CMK (cell line): ENCODE results near the gene TSPAN9.

Source experiments
- DNase-seq: peaks from one replicate; pipeline ENCODE4 v3.0.0-alpha.2; 2010; ENCODE audit warnings: low read depth

Gene TSPAN9

DNA sequence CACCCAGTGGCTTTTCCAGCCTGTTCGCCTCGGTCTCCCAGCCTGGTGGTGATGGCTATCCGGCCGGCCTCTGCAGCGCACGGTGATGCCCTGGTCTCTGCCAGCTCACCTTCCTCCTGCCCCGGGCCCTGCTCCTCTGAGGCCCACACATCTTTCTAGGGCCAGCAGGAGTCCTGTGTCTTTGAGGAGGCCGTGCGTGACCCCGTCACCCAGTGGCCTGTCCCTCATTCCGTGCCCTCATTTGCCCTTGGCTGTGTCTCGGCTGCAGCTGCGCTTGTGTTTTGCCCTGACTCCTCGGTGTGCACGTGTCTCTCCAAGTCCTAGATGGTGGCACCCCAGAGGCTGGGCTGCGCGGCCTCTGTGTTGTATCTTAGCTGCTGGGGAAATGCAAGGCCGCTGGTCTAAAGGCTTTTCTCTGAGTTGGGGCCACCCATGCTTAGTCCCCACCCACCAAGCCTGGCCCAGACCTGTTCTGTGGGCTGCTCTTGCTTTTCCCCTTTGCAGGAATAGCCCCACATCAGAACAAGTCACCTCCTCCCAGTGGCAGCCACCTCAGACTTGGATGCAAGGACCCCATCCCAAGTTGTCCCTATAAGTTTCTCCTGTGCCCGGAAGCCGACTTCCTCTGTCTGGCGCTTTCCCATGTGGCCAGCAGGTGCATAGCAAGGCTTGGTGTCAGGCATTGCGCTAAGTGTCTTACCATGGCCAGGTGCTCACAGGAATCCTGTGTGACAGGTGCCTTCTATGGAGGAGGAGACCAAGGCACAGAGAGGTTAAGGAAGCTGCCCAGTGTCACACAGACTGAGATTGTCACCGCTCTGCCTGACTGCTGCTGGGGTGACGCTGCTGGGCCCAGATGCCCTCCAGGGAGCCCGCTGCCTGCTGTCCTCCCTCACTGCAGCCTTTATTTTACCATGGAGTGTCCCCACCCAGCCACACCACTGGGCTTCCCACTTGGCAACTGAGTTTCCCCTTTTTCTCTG lies 64.5 kb downstream of the TSPAN9 start:
- DNase-seq, result no peak

DNA sequence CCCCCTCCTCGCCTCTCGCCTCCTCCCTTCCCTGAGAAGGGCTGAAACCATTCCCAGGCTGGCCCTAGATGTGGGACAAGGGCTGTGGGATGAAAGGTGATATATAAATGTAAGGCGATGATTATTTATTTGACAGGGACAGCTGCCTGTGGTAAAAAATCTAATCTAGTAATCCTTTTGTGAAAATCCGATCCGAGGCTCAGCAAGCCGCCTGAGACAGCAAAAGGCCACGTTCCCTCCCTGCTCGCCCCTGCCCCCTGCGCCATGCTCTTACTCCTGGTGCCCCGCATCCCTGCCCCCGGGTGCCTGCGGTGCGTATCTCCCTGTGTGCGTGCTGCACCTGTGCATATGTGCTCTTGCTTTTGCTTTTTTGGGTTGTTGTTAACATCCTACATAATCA lies 65.2 kb downstream of the TSPAN9 start:
- DNase-seq, result no peak

DNA sequence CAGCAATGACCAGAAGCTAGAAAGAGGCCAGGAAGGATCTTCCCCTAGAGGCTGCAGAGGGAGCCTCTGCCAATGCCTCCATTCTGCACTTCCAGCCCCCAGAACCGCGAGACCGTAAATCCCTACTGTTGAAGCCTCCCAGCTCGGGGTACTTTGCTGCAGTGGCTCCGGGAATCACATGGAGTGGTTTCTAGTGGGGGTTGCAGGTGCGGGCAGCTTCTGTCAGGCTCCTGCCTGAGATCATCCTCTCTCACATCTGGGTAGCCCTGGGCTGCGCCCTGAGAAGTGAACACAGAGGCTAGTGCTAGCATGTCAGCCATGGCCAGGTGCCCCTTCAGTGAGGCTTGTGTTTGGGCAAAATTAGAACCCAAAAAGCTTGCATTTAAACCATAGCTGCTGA lies 67.3 kb downstream of the TSPAN9 start:
- no peak for DNase-seq

DNA sequence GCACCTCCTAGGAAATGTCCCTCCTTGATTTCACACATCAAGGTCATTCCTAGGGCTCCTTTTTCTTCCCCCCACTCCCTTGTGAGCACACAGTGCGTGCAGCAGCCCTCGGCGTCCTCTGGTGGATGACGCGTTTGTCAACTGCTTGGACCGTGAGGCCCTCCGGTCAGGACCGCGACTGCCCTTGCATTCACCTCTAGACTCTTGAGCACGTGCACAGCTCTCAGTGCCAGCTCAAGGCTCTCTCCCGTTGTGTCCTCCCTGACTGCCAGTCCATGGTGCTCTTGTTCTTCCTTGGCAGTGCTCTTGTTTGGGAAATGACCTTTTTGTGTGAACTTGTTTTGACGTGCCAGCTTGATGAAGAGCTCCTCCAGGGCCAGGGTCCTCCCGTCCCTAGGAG lies 67.9 kb downstream of the TSPAN9 start:
- DNase-seq, result no peak

DNA sequence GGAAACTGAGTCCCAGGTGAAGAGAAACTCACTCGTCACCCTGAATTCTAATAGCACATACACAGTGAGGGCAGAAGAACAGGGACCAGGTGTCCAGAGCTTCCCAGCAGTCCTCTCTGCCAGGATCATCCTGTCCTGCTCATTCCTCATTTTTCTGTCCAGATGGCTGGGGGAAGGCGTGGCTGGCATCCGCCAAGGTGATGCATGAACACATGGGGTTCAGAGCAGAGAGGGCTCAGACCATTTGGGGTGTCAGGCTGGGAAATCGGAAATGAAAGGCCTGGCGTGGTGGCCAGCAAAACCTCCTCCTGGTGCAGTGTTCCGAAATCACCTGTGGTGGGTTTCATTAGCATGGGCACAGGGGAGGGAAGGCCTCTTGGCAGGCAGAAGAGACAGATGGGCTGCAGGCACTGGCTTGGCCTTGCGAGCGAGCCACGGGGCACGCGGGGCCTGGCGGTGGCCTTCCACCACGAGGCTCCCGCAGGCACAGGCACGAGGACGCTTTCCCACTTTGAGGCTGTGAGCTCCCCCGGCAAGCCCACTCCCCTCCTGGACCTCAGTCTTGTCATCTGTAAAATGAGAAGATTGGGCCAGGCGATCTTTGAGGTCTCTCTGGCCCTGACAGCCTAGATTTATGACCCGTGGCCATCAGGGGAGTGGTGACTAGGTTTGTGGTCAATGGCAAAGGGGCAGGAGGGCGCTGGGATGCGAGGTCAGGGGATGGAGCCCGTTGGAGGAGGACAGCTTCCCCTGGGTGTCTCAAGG lies 68.5 kb downstream of the TSPAN9 start:
- DNase-seq, result no peak

DNA sequence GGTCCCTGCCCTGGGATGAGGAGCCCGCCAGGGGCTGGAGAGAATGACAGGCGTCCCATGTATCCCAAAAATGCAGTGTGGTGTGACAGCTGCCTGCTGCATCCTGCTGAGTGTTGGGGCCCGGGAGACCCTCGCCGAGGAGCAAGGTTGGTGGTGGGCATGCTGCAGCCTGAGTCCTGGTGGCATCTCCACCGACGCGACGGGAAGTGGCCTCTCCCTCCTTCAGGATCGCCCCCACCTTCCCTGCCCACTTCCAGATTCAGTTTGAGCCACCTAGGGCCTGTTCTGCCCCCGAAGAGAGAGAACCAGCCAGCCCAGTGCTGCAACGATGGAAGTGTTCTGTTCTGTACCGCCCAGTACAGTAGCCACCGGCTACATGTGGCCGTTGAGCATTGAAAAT lies 70.1 kb downstream of the TSPAN9 start:
- no peak for DNase-seq

DNA sequence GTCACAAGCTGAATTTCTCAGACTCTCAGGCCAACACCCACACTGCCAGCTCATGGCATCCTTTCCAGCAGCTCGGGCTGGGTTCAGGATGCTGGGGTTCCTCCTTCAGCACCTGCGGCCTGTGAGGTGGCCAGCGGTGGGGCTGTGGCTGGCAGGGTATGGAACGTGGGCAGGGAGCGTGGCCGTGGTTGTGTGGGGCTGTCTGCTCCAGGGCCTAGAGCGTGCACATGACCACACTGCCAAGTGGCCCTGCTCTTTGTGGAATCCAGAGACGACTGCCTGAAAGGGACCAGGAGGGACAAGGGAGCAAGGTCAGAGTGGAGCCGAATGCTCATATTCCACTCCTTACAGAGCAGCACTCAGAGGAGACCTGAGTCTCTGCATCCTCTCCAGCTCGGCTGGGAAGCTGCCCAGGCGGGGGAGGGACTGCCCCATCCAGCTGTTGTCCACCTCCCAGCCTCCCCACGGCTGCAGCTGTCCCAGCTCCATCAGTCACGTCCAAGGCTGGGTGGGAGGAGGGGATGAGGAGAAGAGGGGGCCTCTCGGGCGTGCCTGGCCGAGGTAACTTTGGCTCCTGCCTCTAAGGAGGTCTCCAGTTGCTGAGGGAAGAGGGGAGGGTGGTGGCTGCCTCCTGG lies 71.3 kb downstream of the TSPAN9 start:
- DNase-seq, result no peak

DNA sequence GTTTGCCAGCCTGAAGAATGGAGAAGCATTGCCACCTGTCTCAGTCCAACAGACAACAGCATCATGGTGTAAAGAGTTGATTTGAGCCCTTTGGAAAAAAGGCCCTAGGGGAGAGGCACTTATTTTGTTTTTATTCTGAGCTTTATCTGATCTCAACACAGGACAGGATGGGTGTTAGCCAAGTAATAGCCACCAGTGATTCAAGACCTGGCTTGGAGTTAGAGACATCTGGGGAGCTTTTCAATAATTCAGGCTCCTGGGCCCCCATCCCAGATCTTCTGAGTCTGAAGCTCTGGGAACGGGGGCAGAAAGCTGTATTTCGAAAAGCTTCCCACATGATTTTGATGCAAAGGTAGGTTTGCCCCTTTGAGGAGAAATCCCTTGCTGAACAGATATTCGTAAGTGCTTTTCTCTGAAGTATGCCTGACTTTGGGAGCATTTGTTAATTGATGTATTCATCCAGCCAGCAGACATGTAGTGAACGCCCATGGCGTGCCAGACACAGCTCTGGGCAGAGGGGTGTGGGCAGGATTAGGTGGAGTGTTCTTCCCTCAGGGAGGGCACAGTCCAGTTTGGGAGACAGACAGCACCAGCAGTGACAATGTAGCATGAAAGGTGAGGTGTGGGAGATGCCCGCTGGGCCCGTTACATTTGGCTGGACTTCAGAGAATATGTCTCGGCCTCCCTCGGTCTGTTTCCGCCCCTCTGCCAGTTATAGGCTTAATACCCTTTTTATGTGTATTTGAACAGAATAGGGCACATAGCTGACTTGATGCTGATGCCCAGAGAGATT lies 72.5 kb downstream of the TSPAN9 start:
- DNase-seq, result no peak

DNA sequence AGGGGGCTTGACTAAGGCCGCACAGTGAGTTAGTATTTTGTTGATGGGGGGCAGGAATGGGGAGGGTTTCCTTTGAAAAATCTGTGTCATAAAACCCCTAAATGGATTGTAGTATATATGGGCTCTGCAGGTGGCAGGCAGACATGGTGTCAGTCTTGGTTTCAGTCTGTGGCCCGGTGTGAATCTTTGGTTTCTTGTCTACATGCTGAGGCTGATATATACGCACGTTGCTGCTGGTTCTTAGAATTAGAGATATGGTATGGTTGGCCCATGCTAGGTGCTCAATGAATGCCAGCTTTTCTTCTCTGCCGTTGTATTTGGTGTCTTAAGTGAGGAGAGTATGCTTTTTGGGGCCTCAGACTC lies 73.1 kb downstream of the TSPAN9 start:
- no peak for DNase-seq

DNA sequence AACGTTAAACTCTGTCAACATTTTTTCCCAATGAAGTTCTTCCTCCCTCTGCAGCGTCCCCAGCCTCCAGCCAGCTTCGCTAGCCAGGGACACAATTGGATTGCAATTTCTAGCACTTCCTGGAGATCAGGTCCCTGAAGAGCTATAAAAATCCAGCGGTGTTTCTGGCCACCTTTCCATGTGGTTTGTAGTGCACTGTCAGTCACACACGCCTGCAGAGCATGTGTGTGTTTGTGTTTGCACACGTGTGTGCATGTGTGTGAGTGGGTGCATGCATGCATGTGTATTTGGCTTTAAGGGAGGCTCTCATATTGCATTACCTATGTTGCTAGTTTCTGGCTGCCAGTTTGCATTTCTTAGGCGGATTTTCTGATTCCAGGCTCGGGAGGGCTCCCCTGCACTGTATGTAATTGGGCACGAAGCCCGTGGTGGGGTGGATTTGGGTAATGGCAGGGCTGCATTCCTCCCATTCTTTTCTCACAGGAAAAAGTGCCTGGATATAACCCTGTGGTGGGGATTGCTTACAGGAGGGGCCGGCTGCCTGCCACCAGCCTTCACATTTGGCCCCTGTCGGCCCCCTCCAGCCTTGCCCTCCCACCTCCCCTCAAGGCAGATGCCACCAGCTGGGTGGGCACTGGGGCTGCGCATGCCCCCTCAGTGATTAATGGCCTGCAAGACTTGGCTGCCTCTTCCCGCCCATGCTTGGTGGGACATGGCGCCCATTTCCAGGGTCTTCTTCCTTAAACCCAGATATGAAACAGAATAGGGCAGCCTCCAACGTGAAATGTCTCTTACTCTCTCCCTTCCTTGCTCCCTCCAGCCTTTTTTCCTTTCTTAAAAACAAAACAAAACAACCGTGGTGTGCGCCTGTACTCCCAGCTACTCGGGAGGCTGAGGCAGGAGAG lies 74.0 kb downstream of the TSPAN9 start:
- no peak for DNase-seq

DNA sequence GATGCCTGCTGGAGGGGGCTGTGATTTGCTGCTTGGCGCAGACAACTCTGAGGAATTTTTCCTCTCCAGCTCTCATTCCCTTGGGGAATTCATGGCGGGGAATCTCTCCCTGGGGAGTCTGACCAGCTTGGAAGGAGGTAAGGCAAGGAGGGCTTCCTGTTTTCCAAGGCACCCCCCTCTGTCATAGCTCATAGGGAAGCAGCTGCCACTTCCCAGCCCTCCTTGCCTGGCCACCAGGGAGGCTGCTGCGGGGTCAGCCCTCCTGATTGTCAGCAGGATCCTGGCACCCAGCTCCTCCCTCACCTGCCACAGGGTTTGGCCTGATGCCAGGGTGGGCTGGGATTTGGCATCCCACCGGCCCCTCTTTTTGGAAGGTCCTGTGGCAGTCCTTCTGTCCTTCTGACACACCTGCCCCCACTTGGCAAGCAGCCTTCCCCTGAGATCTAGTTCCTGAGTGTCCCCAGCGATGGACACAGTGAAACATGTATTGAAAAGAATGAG lies 74.9 kb downstream of the TSPAN9 start:
- DNase-seq, result no peak

DNA sequence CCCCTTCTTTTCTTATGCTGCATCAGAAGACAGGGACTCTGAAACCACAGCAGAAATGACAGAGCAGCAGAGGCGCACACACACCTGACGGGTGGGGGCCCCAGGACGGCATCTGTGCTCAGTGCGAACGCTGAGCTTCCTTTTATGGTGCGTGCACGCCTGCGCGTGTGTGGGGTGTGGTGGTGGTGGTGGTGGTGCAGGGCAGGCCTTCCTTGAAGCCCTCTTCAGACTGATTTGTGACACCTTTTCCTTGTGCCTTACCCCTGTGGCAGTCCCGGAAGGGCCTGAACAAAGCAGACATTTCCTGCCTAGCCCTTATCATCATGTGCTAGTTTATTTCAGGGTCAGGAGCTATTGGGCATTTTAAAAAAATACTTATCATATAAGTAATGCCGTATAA lies 75.7 kb downstream of the TSPAN9 start:
- peak; percentile 51 for DNase-seq

DNA sequence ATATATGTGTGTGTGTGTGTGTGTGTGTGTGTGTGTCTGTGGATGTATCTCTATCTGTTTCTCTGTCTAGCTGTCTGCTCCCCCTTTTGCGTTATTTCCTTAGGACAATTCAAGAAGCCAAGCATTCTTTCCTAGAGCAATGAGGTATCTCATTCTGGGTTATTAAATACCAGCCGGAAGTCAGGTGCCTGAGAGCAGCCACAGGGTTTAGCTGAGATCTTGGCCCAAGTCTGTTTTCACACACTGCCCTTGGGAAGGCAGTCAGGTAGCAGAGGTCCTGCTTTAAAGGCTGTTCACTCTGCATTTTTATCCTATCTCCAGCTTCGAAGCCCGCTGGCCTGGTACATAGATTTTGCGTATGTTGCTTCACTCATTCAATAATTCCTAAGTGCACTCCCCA lies 76.8 kb downstream of the TSPAN9 start:
- no peak for DNase-seq

DNA sequence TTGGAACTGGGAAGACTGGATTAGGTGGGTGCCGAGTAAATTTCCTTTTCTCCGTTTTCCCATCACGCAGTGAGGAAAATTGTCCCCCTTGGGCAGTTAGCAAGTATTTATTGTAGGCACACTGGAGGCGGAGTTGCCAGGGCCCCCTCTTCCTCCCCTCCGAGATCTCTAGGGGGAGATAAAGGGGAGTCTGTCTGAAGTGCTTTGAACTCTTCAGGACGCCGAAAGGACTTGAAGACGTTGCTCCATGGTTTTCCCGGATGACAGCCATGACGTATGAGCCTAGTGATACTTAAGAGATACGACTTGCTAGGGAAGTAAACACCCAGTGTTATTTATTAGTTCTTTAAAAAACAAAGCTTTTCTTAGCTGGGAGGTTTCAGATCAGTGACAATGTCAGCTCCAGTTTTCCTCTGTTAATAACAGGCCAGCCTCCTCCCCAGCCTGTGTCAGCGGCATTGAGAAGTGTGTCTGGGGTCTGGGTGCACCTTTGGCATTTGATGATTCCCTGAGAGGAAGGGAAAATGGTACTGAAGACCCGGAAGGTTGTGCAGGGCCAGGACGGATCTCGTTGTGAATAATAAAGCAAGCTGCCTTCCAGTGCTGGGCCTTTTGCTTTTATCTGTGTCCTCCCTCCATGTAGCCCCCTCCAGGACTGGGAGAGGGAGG lies 78.7 kb downstream of the TSPAN9 start:
- DNase-seq, result no peak

DNA sequence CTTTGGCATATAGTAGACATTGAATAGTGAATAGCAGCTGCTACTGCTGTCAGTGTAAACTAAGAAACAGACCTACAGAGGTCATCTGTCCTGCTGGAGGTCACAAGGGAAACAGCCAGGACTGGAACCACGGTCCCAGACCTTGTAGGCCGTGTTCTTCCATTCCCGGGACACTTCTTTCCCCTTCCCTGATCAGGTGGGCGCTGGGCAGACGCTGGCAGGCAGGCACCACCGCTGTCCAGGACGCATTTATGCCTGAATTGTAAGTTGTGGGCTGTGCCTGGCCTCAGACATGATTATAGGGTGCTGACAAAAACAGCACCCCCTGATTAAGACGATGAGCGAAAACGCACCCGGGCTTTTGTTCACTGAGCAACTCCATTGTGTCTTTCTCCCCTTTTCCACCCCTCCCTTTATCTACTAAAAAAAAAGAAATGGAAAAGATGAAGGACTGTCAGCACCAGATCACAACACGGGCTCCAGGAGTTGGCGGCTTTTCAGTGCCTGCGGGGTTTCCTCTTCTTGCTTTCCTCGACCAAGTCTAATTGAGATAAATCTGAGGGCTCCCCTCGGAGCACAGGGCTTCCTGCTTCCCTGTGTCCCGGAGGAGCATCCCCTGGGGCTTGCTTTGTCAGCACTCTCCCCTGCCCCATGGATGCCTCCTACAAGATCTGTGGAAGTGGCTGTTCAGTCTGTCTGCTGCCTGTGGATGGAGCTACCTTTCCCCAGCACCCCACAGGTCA lies 80.6 kb downstream of the TSPAN9 start:
- no peak for DNase-seq

DNA sequence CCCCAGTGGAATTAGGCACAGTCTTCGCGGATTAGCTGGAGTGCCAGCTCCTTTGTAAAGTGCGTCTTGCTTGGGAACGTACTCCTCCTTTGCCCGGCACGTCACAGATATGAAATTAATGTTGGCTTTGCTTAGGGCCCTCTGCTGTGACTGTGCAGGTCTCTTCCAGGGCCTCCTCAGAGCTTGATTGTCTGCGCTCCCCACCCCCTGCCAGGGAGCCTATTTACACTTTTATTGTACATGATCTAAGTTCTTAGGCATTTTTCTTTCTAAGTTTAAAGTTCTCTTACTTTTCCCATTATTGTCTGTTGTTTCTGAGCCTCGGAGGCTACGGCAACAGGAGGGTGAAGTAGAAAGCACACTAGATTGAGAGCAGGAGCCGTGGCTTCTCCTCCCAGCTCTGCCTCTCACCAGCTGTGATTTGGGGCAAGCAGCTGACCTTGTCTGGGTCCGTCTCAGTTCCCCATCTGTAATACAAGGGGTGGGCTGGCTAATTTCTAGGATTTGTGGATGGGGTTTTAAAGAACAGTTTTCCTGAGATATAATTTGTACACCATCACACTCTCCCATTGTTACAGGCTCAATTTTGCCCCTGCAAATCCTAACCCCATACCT lies 81.8 kb downstream of the TSPAN9 start:
- DNase-seq, result no peak

DNA sequence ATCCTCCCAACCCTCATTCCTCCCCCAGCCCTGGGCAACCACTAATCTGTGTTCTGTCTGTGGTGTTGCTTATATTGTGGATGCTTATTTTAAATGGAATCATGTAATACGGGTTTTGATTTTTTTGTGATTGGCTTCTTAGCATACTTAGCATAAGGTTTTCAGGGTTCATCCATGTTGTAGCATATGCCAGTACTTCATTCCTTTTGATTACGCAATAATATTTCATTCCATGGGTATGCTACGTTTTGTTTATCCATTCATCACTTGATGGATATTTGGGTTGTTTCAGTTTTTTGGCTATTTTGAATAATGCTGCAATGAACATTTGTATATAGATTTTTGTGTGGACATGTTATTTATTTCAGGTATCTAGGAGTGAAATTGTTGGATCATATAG lies 82.9 kb downstream of the TSPAN9 start:
- no peak for DNase-seq

DNA sequence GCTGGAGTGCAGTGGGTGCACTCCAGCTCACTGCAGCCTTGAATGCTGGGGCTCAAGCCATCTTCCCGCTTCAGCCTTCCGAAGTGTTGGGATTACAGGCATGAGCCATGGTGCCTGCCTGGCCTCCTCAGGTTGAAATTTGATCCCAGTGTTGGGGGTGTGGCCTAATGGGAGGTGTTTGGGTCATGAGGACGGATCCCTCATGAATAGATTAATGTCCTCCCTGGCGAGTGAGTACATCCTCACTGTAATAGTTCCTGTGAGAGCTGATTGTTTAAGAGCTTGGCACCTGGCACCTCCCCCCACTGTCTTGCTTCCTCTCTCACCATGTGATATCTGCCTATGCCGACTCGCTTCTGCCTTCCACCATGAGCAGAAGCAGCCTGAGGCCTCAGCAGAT lies 84.7 kb downstream of the TSPAN9 start:
- DNase-seq, result no peak

DNA sequence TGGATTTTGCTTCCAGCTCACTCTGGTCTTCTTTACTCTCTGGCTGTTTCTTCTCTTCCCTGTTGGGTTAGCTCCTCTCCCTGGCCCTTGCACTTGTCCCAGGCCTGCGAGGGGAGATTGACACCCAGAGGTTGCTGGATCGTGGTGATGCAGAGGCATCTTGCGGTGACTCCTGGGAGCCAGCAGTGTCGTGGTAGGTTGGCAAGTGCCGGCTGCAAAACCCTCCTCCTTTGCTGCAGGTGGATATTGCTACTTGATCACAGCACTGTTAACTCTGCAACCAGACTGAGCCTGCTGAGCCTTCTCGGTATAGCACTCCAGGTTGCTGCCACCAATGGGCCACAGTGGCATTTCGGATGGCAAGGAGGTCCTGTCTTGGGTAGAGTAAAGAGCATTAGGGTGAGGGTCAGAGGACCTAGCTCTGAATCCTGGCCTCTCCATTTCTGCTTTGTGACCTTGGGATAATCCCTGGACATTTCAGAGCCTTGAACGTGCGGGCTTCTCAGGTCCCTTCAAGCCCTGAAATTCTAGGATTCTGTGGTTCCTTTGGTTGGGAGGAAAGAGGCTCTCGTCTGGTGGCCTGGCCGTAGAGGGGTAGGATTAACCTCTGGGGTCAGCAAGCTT lies 87.4 kb downstream of the TSPAN9 start:
- no peak for DNase-seq
